Chondrocyte (in vitro differentiated cells): ENCODE results near the gene OR10D3. TPM values are rescaled to one million over a fixed set of nuclear protein-coding genes. Genes with fewer than 3 reads are reported as not detected.

ENCODE experiments used
- DNase-seq: peaks from one replicate; pipeline ENCODE4 v3.0.0; 2021; ENCODE audit warnings: mixed read lengths, low spot score
- H3K27ac Mint-ChIP-seq: one replicate; pipeline ENCODE4 v1.8.0; 2021; ENCODE audit warnings: mild to moderate bottlenecking, moderate library complexity, mixed read lengths; ENCODE audit not compliant: unreplicated experiment
- H3K27me3 Mint-ChIP-seq: 2 replicates; pipeline ENCODE4 v1.8.0; 2021; ENCODE audit warnings: low read depth, mixed read lengths
- H3K36me3 Mint-ChIP-seq: 2 replicates; pipeline ENCODE4 v1.8.0; 2021; ENCODE audit warnings: low read depth, mixed read lengths
- H3K4me1 Mint-ChIP-seq: 2 replicates; pipeline ENCODE4 v1.8.0; 2021; ENCODE audit warnings: low read depth, mild to moderate bottlenecking, mixed read lengths
- H3K4me3 Mint-ChIP-seq: one replicate; pipeline ENCODE4 v1.8.0; 2021; ENCODE audit warnings: mild to moderate bottlenecking, moderate library complexity, mixed read lengths; ENCODE audit not compliant: unreplicated experiment
- H3K9me3 Mint-ChIP-seq: 2 replicates; pipeline ENCODE4 v1.8.0; 2021; ENCODE audit warnings: low read depth, mixed read lengths
- CTCF ChIP-seq: fragments of 200-600 bp; sonication (generic); IDR thresholded peaks from 2 replicates; pipeline ENCODE4 v1.5.0; 2021; ENCODE audit warnings: antibody characterized with exemption, mild to moderate bottlenecking, moderate library complexity
- long read RNA-seq: library from polyadenylated mRNA; stranded (forward); transcript quantifications from one replicate; pipeline ENCODE4 v2.0.0, GENCODE V29; 2021
- total RNA-seq: library from RNA; stranded (reverse); gene quantifications from 3 replicates; pipeline ENCODE4 v1.2.1, GENCODE V29; 2021

The OR10D3 gene
- total RNA-seq = not detected in 3 replicates
- long read RNA-seq = 0 reads

GRCh38 chr11:124183068-124183467 lies at the start of gene OR10D3:
Gene OR10D3 (plus strand): TSS chr11:124183345. CDS start chr11:124185270, 1,925 bp downstream.
- no peak for DNase-seq
- H3K4me1 Mint-ChIP-seq = peaks cover 4% of the 10 kb centered on the region

GRCh38 chr11:124143034-124143433 lies 40.1 kb upstream of the OR10D3 start:
- Mint-ChIP-seq H3K27ac (no peak overlapping the region), H3K36me3 (peaks cover 5% of the 10 kb centered on the region), H3K4me1 (no peaks in the 10 kb centered on the region), H3K4me3 (no peak overlapping the region), H3K27me3 (no peaks in the 10 kb centered on the region), H3K9me3 (peaks cover 16% of the 10 kb centered on the region)
- TF ChIP-seq CTCF = no peak
- DNase-seq = no peak

More at GRCh38 chr11:124183068-124183467, at the start of gene OR10D3:
- Mint-ChIP-seq H3K36me3 (no peaks in the 10 kb centered on the region), H3K4me3 (no peak within 1 kb of the TSS), H3K9me3 (no peaks in the 10 kb centered on the region), H3K27ac (no peak within 1 kb of the TSS), H3K27me3 (peaks cover 20% of the 10 kb centered on the region)
- no peak for TF ChIP-seq CTCF

- peaks cover 5% of the 10 kb centered on the region for H3K27me3 Mint-ChIP-seq
- H3K9me3 Mint-ChIP-seq = peaks cover 6% of the 10 kb centered on the region
- H3K27ac Mint-ChIP-seq = no peak overlapping the region
- no peak for DNase-seq
- H3K4me3 Mint-ChIP-seq = no peak overlapping the region
- no peak for TF ChIP-seq CTCF
- H3K36me3 Mint-ChIP-seq = peaks cover 3% of the 10 kb centered on the region
- no peaks in the 10 kb centered on the region for H3K4me1 Mint-ChIP-seq
Measured at GRCh38 chr11:124147951-124148350, 35.2 kb upstream of the OR10D3 start.

GRCh38 chr11:124150684-124151083 lies 32.5 kb upstream of the OR10D3 start:
- Mint-ChIP-seq H3K36me3 (peaks cover 1% of the 10 kb centered on the region), H3K4me3 (no peak overlapping the region), H3K27me3 (peaks cover 15% of the 10 kb centered on the region), H3K4me1 (no peaks in the 10 kb centered on the region), H3K27ac (no peak overlapping the region), H3K9me3 (peaks cover 6% of the 10 kb centered on the region)
- no peak for DNase-seq
- no peak for TF ChIP-seq CTCF

GRCh38 chr11:124152770-124153407 lies 30.3 kb upstream of the OR10D3 start:
- no peak for TF ChIP-seq CTCF
- Mint-ChIP-seq H3K4me3 (no peak overlapping the region), H3K4me1 (no peaks in the 10 kb centered on the region), H3K27ac (no peak overlapping the region), H3K36me3 (peaks cover 1% of the 10 kb centered on the region), H3K9me3 (peaks cover 6% of the 10 kb centered on the region), H3K27me3 (peaks cover 27% of the 10 kb centered on the region)
- DNase-seq = no peak
